ENCODE measurements around the gene AFM.

The AFM gene, protein sequence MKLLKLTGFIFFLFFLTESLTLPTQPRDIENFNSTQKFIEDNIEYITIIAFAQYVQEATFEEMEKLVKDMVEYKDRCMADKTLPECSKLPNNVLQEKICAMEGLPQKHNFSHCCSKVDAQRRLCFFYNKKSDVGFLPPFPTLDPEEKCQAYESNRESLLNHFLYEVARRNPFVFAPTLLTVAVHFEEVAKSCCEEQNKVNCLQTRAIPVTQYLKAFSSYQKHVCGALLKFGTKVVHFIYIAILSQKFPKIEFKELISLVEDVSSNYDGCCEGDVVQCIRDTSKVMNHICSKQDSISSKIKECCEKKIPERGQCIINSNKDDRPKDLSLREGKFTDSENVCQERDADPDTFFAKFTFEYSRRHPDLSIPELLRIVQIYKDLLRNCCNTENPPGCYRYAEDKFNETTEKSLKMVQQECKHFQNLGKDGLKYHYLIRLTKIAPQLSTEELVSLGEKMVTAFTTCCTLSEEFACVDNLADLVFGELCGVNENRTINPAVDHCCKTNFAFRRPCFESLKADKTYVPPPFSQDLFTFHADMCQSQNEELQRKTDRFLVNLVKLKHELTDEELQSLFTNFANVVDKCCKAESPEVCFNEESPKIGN

DNA sequence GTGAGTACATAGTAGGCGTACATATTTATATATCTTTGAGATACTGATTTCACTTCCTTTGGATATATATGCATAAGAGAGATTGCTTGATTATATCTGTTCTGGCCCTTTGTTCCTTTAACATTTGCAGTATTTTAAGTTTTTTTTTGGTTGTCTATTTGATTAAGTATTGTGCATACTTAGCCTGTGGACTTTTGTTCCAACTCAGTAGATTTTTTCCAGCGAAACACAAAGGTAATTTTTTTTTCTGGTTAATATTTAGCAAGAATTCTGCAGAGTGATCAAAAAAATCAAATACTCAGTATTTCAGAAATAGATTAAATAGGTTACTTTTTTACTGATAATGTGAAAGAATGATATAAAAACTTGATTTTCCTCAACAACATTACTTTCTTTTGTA lies at the start of gene AFM:
Gene AFM, plus strand, starts transcription at position 388 of the 400 bp plus-strand sequence. CDS start 31 bp downstream, outside the sequence.
- DNase-seq (ENCODE audit: low spot score): no peak

DNA sequence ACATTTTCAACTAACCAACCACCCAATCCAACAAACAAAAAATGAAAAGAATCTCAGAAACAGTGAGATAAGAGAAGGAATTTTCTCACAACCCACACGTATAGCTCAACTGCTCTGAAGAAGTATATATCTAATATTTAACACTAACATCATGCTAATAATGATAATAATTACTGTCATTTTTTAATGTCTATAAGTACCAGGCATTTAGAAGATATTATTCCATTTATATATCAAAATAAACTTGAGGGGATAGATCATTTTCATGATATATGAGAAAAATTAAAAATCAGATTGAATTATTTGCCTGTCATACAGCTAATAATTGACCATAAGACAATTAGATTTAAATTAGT lies 49.8 kb upstream of the AFM start:
- DNase-seq (ENCODE audit: low spot score): no peak

DNA sequence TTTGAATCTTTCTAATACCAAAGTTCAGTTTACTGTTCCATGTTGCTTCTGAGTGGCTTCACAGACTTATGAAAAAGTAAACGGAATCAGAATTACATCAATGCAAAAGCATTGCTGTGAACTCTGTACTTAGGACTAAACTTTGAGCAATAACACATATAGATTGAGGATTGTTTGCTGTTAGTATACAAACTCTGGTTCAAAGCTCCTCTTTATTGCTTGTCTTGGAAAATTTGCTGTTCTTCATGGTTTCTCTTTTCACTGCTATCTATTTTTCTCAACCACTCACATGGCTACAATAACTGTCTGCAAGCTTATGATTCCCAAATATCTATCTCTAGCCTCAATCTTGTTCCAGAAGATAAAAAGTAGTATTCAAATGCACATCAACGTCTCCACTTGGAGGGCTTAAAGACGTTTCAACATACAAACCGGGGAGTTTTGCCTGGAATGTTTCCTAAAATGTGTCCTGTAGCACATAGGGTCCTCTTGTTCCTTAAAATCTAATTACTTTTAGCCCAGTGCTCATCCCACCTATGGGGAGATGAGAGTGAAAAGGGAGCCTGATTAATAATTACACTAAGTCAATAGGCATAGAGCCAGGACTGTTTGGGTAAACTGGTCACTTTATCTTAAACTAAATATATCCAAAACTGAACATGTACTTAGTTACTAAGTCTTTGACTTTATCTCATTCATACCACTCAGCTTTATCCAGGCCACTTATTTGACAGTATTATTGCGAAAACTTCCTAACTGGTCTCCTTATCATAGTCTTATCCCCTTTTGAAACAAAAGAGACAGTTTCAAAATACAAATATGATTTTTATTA lies 49.2 kb upstream of the AFM start:
- no peak for DNase-seq (ENCODE audit: low spot score)

DNA sequence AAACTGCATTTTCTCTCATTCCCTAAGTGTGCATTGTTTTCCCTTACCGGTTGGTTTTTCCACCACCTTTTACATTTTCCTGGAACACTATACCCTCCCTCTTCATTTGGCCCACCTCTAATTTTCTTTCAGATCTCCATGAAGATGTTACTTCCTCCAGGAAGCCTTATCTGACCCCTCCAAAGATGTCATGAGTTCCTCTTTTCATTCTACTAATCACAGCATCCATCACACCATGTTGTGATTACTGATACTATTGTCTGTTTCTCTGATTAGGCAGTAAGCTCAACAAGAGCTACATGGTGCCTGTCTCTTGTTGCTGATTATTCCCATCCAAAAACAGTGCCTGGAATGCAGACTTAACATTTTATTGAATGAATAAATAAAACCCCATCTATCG lies 48.4 kb upstream of the AFM start:
- no peak for DNase-seq (ENCODE audit: low spot score)

DNA sequence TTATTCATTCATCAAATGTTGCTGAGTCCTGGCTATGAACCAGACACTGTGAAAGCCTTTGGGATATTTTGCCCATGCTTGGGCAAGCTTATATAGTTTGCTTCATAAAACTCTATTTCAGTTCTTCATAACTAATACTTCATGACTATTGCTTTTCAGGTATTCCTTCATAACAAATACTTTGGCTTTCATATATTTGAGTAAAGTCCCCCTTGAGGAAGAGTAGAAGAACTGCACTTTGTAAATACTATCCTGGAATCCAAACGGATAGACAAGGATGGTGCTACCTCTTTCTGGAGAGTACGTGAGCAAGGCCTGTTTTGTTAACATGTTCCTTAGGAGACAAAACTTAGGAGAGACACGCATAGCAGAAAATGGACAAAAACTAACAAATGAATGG lies 47.2 kb upstream of the AFM start:
- no peak for DNase-seq (ENCODE audit: low spot score)

DNA sequence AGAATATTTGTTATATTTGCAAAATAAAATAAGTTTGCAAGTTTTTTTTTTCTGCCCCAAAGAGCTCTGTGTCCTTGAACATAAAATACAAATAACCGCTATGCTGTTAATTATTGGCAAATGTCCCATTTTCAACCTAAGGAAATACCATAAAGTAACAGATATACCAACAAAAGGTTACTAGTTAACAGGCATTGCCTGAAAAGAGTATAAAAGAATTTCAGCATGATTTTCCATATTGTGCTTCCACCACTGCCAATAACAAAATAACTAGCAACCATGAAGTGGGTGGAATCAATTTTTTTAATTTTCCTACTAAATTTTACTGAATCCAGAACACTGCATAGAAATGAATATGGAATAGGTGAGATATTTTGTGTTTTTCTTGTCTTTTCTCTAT lies 45.6 kb upstream of the AFM start, which contains the start of gene AFP:
Gene AFP, plus strand, starts transcription at position 238 of the 400 bp plus-strand sequence. Its CDS starts 42 bp downstream, at position 280.
- no peak for DNase-seq (ENCODE audit: low spot score)

DNA sequence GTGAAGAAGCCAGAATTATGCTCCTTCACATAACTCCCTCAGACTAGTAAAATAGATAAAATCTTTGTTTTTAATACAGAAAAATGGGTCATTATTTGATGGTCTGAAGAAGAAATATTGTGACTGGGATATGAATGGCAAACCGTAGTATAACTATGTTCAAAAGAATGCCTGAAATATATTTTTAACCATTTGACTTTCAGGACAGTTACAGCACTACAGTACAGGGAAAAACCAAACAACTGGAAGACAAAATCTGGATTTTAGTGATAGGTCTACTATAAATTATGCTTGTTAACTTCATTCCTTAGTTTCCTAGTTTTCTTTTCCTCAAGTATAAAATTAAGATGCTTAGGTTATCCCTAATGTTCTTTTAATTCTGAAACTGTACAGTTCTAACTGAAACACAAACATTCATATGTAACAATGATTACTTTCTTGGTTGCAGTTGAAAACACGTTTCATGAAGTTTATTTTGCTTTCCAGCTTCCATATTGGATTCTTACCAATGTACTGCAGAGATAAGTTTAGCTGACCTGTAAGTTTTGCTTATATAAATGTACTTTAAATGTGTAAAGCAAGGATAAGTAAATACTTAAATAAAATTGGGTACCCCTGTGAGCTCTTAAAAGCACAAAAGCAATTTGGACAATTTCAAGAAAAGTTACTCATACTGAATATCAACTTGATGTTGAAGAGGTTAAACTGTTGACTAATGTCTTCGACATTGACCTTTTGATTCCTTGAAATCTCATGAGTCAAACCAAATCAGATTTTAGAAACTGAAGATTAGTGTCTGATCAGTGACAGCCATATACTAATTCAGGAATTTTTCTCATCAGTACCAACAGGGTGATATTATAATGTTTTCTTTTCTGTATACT lies 44.6 kb upstream of the AFM start:
- DNase-seq (ENCODE audit: low spot score): no peak

DNA sequence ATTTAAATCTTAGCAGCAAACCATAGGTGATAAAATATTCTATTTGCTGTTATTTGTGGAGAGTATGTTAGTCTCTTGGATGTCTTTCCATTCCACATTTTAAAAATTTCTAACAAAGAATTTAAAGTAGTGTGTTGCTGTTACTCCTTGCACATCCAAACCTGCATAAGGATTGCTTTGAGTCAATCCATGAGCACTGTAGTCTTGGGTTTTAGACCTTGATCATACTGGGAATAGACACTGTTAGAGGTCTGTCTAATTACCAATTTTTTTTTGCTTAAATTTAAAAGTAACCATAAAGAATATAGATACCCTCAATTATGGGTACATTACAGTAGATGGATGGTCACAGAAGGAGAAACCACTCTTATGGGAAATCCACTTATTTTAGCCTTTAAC lies 44.0 kb upstream of the AFM start:
- DNase-seq (ENCODE audit: low spot score): no peak

DNA sequence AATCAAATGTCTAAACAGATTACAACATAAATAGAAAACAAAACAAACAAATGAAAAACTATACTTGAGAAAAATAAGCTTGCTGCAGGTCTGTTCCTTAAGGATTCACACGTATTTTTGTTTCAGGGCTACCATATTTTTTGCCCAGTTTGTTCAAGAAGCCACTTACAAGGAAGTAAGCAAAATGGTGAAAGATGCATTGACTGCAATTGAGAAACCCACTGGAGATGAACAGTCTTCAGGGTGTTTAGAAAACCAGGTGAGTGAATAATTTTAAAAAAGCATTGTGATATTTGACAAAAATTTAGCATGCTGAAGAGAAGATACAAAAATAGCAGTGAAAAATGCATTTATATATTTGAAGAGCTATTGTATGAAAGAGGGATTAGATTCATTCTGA lies 43.5 kb upstream of the AFM start:
- no peak for DNase-seq (ENCODE audit: low spot score)

DNA sequence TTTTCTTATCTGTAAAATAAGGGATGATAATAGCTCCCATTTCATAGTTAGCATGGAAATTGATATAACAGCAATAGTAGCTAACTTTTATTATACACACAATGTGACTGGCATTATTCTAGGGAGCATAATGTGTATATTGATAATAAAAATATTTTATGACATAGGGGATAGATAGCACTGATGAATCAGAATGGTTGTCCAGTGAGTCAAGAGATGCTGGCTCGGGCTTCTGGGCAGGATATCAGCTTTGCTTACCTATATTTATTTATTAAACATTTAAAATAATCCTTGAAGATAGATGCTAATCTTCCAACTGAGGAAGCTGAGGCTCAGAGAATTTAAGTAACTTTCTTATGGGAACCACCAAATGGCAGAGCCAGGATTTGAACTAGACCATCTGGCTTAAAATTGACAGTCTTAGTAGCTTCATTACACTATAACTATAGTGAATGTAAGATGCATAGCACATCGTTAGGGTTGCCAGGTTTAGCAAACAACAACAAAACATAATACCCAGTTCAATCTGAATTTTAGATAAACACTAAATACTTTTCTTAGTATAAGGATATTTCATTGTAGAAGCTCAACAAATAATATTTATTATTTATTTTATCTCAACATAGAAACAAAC lies 42.8 kb upstream of the AFM start:
- no peak for DNase-seq (ENCODE audit: low spot score)

DNA sequence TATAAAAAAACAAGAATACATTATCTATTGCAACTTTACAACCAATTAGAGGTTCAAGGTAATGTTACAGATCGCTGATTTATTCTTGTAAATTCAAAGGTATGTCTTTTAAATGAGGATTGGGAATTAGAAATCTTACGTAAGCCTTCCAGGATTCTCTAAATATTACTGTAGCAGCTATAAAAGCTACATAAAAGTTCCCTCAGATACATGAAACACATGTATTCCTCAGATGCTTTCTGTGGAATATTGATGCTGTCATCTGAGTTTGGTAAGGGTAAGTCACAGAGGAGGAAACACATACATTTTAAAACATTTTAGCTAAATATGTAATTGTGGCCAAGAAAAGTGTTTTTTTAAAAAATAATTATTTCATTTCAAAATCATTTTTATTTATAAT lies 42.1 kb upstream of the AFM start:
- DNase-seq (ENCODE audit: low spot score): no peak

DNA sequence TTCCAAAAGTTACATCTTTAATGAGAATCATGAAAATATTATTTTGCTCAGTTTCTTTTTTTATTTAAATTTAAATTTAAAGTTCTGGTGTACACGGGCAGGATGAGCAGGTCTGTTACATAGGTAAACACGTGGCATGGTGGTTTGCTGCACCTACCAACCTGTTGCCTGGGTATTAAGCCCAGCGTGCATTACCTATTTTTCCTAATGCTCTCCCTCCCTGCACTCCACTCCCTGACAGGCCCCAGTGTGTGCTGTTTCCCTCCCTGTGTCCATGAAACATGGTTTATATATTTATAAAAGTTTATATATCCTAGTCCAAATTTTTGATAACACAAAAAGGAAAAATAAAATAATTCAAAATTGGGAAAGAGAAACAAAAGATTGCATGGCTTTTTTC lies 41.6 kb upstream of the AFM start:
- DNase-seq (ENCODE audit: low spot score): no peak

DNA sequence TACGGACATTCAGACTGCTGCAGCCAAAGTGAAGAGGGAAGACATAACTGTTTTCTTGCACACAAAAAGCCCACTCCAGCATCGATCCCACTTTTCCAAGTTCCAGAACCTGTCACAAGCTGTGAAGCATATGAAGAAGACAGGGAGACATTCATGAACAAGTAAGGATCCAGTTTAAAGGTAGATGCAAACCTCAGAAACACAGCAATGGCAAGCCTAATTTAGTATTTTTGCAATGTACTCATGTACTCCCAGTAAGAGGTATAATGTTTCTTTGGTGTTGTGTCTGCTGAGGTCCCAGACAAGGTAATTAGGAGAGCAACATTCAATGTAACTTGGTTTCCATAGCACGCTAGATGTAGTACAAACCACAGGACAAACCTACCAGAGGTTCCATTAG lies 40.9 kb upstream of the AFM start:
- DNase-seq (ENCODE audit: low spot score): no peak

DNA sequence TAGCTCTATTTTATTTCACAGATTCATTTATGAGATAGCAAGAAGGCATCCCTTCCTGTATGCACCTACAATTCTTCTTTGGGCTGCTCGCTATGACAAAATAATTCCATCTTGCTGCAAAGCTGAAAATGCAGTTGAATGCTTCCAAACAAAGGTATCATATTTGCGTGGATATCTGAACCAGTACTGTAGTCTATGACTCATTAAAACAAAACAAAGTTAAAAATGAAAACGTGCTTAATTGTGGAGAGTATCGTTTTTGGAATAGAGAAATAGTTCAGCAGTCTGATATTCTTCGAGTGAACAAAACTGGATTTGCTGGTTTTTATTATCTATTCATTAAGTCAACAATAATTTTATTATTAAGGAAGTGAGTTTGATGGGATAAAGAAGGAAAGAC lies 39.3 kb upstream of the AFM start:
- no peak for DNase-seq (ENCODE audit: low spot score)

DNA sequence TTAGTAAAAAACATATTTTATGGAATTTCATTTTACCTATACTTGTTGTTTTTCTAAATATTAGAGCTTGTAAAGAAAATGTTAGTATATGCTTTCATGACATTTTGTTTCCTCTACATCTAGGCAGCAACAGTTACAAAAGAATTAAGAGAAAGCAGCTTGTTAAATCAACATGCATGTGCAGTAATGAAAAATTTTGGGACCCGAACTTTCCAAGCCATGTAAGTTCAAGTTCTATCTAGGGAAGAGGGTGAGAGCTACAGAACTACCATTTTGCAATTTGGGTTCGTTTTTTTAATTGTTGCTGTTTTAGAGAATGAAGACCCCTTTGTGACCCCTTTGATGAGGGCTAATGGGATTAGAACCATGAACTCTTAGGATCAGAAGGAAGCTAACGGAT lies 38.3 kb upstream of the AFM start:
- no peak for DNase-seq (ENCODE audit: low spot score)

DNA sequence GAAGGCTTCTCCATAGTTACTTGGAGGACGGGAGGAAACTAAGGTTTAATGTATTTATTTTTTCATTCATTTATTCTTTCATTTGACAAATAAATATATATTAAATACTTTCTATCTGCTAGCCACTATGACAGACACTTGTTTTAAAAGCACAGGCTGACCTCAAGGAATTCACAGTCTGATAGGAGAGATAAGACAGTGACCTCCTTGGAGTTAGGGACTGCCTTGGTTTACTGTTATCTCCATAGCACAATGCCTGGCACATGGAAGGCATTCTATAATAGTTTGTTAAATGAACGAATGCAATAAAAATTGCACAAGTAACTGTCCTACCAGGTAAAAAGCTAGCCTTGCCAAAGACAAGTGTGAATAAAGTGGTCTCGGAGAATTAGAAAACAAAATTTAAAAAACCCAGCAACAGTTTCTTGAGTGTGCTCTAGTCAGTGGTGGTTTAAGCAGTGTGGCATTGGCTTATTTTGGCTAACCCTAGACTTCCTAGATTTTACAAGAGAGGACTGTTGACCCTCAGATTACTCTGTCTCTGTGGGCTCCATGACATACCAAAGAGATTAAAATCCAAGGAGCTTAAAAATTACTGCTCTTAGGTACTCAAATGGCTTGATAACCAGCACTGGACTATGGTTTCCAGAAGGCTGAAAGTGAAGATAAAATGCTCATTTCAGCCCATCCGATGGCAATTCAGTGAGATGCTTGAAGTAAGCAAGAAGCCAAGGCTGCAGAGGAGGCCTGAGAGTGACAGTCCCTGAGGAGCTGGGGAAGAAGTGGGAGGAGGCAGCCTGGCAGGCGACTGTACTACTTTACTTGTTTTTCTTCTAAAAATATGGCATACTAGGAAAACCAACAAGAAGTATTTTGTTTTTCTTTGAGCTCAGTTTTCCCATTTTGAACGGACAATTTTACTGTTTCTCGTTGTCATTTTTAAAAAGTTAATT lies 35.9 kb upstream of the AFM start:
- DNase-seq (ENCODE audit: low spot score): no peak

DNA sequence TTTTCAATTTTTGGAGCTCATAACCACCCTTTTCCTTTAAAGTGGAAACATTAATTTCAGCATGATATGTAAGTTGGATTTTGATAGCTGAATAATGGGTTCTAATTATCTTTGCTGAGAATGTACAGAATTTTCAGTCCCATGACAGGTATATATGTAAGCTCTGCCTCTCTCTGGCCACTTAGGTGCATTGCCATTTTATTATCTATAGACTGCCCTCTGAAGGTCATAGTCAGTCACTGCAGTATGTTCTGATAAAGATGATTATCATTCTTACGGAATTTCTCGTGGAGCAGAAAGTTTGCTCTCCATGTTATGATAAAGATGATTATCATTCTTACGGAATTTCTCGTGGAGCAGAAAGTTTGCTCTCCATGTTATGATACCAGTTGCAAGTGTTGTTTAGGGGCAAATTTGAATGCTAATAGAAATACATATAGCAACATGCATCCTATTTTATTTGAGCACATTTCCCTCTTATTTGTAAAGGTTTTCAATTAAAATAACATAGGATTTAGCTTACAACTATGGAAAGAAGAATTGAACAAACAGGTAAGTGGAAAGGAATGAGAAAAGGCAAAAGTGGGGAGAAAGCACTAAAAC lies 35.1 kb upstream of the AFM start:
- peak; percentile 20 for DNase-seq (ENCODE audit: low spot score)

DNA sequence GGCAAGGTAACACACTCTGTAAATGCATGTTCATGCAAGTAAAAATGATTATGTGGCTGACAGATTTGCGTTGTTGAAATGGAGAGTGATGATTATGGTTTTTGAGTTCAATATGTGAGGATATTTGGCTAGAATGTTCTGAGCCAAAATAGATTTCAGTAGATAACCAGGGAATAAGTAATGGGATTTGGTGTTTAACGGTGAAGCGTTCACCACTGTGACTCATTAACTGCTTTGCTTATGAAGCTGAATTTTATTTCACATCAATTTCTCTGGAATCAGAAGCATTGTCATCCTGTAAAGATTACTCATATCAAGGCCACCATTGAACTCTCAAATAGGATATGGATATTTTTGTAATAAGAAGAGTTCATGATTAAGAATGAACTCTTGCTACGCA lies 33.9 kb upstream of the AFM start:
- DNase-seq (ENCODE audit: low spot score): no peak

DNA sequence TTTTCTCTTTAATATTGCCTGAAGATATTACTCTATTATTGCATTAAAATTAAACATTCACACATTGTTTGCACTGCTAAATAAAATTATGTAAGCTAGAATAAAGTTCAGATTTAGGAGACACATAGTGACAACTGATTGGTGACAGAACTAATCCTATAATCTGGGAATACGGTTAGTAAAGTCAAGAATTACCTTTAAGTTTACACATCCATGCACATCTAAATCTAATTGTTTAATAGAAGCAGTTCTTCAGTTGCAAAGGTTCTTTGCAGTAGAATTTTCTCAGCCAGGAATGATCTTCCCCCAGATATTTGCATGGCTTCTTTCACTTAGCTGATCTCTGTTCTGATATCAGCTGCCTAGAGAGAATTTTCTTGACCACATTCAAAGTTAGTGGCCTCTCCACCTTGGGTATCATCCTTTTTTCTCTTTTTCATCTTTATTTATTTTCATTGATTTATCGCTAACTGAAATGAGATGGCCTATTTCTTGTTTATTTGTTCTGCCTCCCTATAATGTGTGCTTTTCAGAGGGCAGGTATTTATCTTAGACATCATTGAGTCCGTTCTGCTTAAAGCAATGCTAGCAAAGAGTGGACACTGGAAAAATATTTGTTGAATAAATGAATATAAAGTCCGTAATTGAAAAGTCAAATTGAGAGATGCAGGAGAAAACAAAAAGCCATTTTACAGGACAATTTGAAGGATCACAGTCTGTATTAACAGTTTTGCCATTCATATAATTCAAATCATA lies 32.9 kb upstream of the AFM start:
- DNase-seq (ENCODE audit: low spot score): no peak

Data from hematopoietic multipotent progenitor cell treated with erythropoietin and hydrocortisone succinate and interleukin-3 and kit ligand, for 17 days (in vitro differentiated cells).